H1 (cell line): ENCODE data around the gene SND1. TPM values are rescaled to one million over a fixed set of nuclear protein-coding genes. Genes with fewer than 3 reads are reported as not detected.

ENCODE experiments used
- NANOG ChIP-seq: IDR thresholded peaks from 2 replicates; pipeline ENCODE4 v1.6.1; 2011; ENCODE audit warnings: low read length, low read depth, mild to moderate bottlenecking, inconsistent platforms; ENCODE audit not compliant: insufficient read depth, poor library complexity, severe bottlenecking
- SIRT6 ChIP-seq: IDR thresholded peaks from one replicate; pipeline ENCODE4 v1.7.1; 2012; ENCODE audit warnings: low read length, inconsistent platforms
- TAF1 ChIP-seq: IDR thresholded peaks from 2 replicates; pipeline ENCODE4 v1.6.1; 2011; ENCODE audit warnings: mild to moderate bottlenecking, low read depth, low read length
- YY1 ChIP-seq: IDR thresholded peaks from 2 replicates; pipeline ENCODE4 v1.6.1; 2011; ENCODE audit warnings: low read depth, mild to moderate bottlenecking, low read length
- polyA plus RNA-seq, 7 experiments: library from polyadenylated mRNA; depleted of rRNA in 3 of 7; stranded (reverse) in 5 of 7; unstranded in 2 of 7; fragments of >200 nt in 5 of 7; fragments of 200-250 nt in 2 of 7; gene quantifications; 1 replicate in 5 of 7; 2 replicates in 1 of 7; 4 replicates in 1 of 7; pipeline versions ENCODE4 v1.2.1 to v1.2.3, GENCODE V29; 2011 to 2013; ENCODE audit warnings: missing spikeins in 2 of 7, mixed read lengths in 2 of 7
- total RNA-seq: library from RNA; stranded (reverse); fragmentation: NEBNext Ultra II Directional; extraction: Animal tissue kit (Norgen Biotek cat#: 25700); gene quantifications from 2 replicates; pipeline ENCODE4 v1.2.1, GENCODE V29; 2021

The SND1 gene
- total and polyA plus RNA-seq, 2 of the 8 experiments (the other 6 are each of a cell fraction or from before 2014, with no cell fraction given), result 122 to 290 TPM

- no peak for TF ChIP-seq NANOG
- TF ChIP-seq YY1, result no peak
- no peak for TF ChIP-seq SIRT6
- TF ChIP-seq TAF1, result no peak
Observed at GRCh38 chr7:128131115-128131514, 479.1 kb downstream of the SND1 start (continued).
